NCI-H2107 treated with DMSO at 0.1 percent for 48 hours (cell line): Measurements from ENCODE around the gene CREBBP.

ENCODE experiments used
- DNase-seq: peaks from one replicate; lab custom pipeline; 2025; ENCODE audit not compliant: unreplicated experiment; lab: John Stamatoyannopoulos, UW

CREBBP gene

DNA sequence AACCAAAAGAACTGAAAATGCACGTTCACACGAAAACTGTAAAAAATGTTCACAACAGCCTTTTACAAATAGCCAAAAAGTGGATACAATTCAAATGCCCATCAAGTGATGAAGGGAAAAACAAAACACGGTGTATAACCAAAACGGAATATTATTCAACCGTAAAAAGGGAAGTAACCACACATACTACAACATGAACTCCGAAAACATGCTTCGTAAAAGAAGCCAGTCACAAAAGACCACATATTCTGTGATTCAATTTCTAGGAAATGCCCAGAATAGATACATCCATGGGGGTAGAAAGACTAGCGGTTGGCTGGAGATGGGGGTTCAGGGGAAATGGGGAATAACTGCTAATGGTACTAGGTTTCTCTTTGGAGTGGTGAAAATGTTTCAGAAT lies 81.7 kb downstream of the CREBBP start:
- DNase-seq = no peak

DNA sequence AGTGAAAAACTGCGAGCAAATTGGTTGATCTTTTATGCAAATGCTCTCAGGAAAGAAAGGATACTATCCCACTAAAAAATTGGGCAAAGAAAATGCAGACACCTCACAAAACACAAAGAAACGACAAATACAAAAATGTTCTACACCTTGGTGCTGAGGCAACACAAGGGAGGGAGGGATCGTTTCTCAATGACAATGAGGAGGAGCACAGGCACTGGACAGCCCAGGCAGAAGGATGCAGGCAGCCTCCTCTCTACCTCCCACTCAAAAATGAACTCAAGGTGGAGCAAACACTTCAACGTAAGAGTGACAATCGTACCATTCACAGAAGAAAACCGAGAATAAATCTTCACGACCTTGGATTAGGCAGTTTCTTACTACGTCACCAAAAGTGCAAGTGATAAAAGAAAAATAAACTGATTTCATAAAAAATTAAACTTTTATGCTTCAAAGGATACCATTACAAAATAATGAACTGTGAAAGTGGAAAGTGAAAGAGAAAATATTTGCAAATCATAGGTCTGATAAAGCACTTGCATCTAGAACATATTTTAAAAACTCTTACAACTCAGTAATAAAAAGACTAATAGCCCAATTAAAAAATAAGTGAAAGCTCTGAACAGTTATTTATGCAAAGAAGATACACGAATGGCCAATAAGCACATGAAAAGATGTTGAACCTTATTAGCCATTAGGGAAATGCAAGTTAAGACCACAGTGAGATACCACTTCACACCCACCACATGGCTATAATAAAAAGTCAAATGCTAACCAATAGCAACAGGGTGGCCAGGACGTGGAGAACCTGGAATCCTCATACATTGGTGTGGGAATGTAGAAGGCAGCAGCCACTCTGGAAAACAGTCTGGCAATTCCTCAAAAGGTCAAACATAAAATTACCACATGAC lies 82.4 kb downstream of the CREBBP start:
- DNase-seq = no peak

DNA sequence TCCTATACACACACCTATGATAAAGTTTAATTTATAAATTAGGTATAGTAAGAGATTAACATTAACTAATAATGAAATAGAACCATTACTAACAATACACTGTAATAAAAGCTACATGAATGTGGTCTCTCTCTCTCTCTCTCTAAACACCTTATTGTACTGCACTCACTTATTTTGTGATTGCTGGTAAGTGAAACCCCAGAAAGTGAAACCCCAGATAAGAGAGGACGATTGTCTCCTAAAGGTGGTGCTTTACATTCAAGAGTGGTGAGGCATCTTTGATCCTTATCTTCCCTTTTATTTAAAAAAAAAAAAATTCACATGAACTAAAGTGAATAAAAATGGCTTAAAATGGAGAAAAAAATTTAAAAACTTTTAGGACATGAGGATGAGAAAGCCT lies 83.0 kb downstream of the CREBBP start:
- no peak for DNase-seq

DNA sequence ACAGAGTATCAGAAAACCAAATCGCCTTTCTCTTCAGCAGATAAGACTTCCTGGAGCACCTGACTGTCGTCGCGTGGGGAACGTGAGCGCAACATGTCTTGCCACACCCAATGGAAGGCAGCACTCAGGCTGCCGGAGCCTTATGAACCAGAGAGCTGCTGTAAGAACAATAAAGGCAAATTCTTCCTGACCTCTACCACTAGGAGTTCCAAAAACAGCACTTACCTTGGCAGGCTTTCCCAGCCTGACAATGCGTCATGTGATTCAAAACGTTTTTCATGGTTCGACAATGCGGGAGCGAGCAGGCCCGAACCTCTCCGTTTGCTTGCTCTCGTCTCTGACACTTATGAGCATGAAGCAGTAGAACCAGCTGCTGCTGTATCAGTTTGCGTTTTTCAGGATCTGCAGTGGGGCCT lies 87.3 kb downstream of the CREBBP start:
- DNase-seq = no peak

DNA sequence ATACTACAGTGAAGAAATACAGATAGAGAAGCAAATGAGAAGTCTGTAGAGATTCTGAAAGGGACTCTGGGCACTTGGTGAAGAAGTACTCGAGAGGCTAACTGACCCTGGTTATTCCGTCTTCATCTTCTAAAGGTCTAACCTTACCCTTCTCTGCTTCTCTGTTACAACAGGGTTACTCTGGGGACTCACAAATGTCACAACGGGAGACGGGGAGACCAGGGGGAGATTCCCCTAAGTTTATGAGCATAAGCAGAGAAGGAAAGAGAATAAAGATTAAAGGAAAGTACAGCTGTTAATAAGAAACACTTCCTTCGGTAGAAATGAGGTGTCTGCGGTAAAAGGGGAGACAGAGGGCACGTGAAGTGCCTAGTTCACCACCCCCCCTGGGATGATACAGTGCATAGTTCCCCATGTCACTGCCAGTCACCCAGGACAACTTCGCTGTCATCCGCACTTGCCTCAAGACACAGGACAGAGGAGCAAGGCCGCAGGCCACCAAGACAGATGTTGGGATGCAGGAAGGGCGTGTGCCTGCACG lies 88.0 kb downstream of the CREBBP start:
- no peak for DNase-seq

- no peak for DNase-seq
Observed at GRCh38 chr16:3791701-3792100, 88.8 kb downstream of the CREBBP start.

- no peak for DNase-seq
Observed at GRCh38 chr16:3789375-3790099, 91.0 kb downstream of the CREBBP start.

- DNase-seq = no peak
Observed at GRCh38 chr16:3788711-3789374, 91.7 kb downstream of the CREBBP start.

GRCh38 chr16:3787924-3788661 lies 92.4 kb downstream of the CREBBP start:
- no peak for DNase-seq

GRCh38 chr16:3785413-3785812 lies 95.1 kb downstream of the CREBBP start:
- no peak for DNase-seq

DNA sequence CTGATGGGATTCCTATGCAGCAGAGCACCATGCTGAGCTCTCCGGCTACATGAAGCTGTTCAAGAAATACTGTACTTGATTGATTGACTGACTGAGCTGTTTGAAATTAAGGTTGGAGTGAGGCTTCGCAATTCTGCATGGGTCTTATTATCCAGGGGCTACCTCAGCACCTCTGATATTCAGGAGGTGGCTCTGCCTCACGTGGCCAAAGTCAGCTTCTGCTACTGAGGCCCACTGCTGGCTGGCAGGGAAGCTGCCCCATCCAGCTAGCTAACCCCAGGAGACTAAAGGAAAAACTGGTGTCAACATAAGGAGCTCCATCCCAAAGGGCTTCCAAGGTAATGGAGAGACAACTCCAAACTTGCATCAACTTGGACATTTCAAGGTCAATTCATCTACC lies 97.0 kb downstream of the CREBBP start:
- no peak for DNase-seq

- no peak for DNase-seq
Observed at GRCh38 chr16:3782566-3782965, 97.9 kb downstream of the CREBBP start.

DNA sequence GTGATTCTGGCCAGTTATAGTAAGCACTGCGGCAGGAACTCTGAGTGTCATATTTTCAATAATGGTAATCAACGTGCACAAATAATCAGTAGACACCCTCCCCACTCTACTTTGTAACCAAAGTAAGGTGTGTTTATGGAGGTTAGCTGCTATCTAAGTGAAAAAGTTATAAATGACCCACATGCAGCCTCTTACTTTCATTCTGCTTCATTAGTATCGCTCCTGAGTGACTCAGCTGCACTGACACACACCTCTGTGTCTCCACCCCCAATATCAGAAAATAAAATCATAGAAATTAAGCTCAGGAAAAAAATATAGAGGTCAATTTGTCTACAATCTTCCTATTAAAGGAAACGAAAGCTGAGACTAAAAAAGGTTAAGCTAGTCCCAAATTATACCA lies 99.1 kb downstream of the CREBBP start:
- DNase-seq = no peak

DNA sequence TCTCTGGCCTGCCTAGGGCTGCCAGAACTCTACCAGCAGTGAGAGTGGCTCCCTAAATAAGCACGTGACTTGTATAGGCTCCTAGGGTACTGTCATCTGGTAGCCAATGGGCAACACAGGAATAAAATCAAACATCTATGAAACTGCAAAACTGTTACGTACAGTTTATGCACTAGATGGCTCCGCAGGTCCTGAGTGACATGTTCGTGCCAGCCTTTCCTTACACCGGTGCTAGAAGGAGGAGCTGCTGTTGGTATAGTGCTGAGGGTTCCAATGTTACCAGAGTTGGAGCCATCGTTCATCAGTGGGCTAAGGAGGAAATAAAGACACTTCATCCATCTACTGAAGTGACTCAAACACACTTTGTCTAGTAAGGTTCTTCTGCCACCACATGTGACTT lies 99.9 kb downstream of the CREBBP start:
- peak; percentile 37 for DNase-seq

GRCh38 chr16:3776316-3776715 lies 104.2 kb downstream of the CREBBP start:
- DNase-seq = no peak

DNA sequence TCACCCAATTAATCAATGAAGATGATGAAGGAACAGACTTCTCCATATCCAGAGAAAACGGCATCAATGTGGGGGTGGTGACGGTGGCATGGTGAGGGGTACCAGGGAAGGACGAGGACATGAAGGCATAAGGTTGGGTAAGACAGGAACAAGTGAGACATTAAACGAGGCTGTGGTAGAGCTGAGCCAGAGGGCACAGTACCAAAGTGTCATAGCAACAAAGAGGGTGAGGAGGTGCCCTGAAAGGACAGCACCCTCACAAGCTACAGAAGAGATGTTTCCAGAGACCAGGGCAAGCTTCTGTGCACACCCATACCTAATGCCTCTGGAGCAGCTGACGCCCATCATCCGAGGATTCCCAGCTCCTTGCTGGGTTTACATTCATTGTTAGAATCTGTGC lies 105.7 kb downstream of the CREBBP start:
- DNase-seq = no peak

- peak; percentile 64 for DNase-seq
Observed at GRCh38 chr16:3774156-3774767, 106.3 kb downstream of the CREBBP start.

GRCh38 chr16:3773663-3774062 lies 106.8 kb downstream of the CREBBP start:
- DNase-seq = no peak

DNA sequence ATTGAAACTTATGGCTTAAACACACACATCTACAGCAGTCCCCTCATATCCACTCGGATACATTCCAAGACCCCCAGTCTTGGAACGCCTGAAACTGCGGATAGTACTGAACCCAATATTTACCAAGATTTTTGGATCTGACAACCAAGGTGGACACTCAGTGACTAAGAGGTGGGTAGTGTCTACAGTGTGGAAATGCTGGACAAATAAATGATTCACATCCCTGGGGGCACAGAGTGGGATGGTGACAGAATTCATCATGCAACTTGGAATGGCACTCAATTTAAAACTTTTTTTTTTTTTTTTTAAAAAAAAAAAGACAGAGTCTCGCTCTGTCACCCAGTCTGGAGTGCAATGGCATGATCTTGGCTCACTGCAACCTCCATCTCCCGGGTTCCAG lies 109.0 kb downstream of the CREBBP start:
- no peak for DNase-seq

DNA sequence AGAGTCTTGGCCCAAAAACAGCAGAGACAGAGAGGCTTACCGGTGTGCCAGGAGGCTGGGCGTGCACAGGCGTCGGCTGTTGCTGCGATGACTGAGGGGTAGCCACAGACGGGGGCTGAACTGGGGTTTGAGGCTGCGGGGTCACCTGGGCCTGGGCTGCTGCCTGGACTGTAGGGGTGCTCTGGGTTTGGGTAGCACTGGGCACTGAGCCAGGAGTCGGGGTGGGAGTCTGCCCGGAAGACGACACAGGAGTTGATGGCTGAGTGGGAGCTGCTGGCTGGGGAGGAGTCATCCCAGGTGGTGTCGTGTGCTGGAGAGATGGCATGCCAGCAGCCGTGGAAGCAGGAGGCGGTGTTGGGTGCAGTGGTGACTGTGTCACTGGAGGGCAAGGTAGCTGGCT lies 110.0 kb downstream of the CREBBP start:
- no peak for DNase-seq
